Thymus (tissue), 14 donors: ENCODE measurements around the gene TBC1D25. TPM values are rescaled to one million over a fixed set of nuclear protein-coding genes. Genes with fewer than 3 reads are reported as not detected.

ENCODE experiments used
- DNase-seq, 9 donors: peaks; one replicate each; pipeline ENCODE4 v3.0.0-alpha.2; 2013; ENCODE audit warnings: low spot score in 9 of 9, low read depth in 6 of 9, missing footprints in 1 of 9
- H3K27ac ChIP-seq, 2 donors: one replicate each; pipeline ENCODE4 v1.5.1; 2013; ENCODE audit warnings: control low read depth in 1 of 2, low read depth in 1 of 2, low read length in 1 of 2, mild to moderate bottlenecking in 1 of 2, moderate library complexity in 1 of 2
- H3K27me3 ChIP-seq, 2 donors: one replicate each; pipeline ENCODE4 v1.5.1; 2013; ENCODE audit warnings: low read length in 1 of 2; ENCODE audit not compliant: control insufficient read depth in 2 of 2, insufficient read depth in 1 of 2
- H3K36me3 ChIP-seq, 2 donors: one replicate each; pipeline ENCODE4 v1.5.1; 2013; ENCODE audit warnings: low read length in 1 of 2, mild to moderate bottlenecking in 1 of 2, moderate library complexity in 1 of 2; ENCODE audit not compliant: control insufficient read depth in 2 of 2, insufficient read depth in 2 of 2
- H3K4me1 ChIP-seq, 2 donors: one replicate each; pipeline ENCODE4 v1.5.1; 2013; ENCODE audit warnings: low read length in 2 of 2; ENCODE audit not compliant: control insufficient read depth in 2 of 2, insufficient read depth in 2 of 2
- H3K4me3 ChIP-seq, 2 donors: one replicate each; pipeline ENCODE4 v1.5.1; 2013; ENCODE audit warnings: low read length in 2 of 2, control low read depth in 1 of 2, mild to moderate bottlenecking in 1 of 2
- H3K9me3 ChIP-seq, 2 donors: one replicate each; pipeline ENCODE4 v1.5.1; 2013; ENCODE audit warnings: low read length in 1 of 2, mild to moderate bottlenecking in 1 of 2; ENCODE audit not compliant: control insufficient read depth in 2 of 2, insufficient read depth in 1 of 2
- WGBS: extraction: QIAGEN DNeasy Blood & Tissue Kit; methylation state at CpG from one replicate; pipeline ENCODE4 v1.1.7; 2013; 5-methylcytosine and 5-hydroxymethylcytosine counted together
- long read RNA-seq, 10 donors: transcript quantifications; one replicate each; lab custom pipeline, GENCODE V29; 2026
- polyA plus RNA-seq: library from polyadenylated mRNA; stranded (reverse); fragments of 200-250 nt; gene quantifications from one replicate; pipeline ENCODE4 v1.2.3, GENCODE V29; 2013
- total RNA-seq: library from RNA; stranded (reverse); fragments of 120-200 nt; gene quantifications from one replicate; pipeline ENCODE4 v1.2.4, GENCODE V29; 2013
- donor health status: healthy.

Gene TBC1D25
- total RNA-seq (3.4 TPM), polyA plus RNA-seq (8.7 TPM)
- long read RNA-seq, donor 1 = 0 reads
- long read RNA-seq, donor 2, full-length matches to known transcripts = 7 of 19 reads
- long read RNA-seq, donor 2, partial matches to known transcripts = 12 of 19 reads
- long read RNA-seq, donor 2, other reads (novel, unspliced or antisense) = 0 of 19 reads
- long read RNA-seq, donor 3, full-length matches to known transcripts = 4 of 4 reads
- long read RNA-seq, donor 3, partial matches to known transcripts = 0 of 4 reads
- long read RNA-seq, donor 3, other reads (novel, unspliced or antisense) = 0 of 4 reads
- long read RNA-seq, donor 4, partial matches to known transcripts = 0 of 2 reads
- long read RNA-seq, donor 4, other reads (novel, unspliced or antisense) = 0 of 2 reads
- long read RNA-seq, donor 5, full-length matches to known transcripts = 7 of 7 reads
- long read RNA-seq, donor 5, partial matches to known transcripts = 0 of 7 reads
- long read RNA-seq, donor 5, other reads (novel, unspliced or antisense) = 0 of 7 reads
- long read RNA-seq, donor 6, full-length matches to known transcripts = 3 of 3 reads
- long read RNA-seq, donor 6, partial matches to known transcripts = 0 of 3 reads
- long read RNA-seq, donor 6, other reads (novel, unspliced or antisense) = 0 of 3 reads
- long read RNA-seq, donor 7, full-length matches to known transcripts = 1 of 1 reads
- long read RNA-seq, donor 7, partial matches to known transcripts = 0 of 1 reads
- long read RNA-seq, donor 7, other reads (novel, unspliced or antisense) = 0 of 1 reads
- long read RNA-seq, donor 8, full-length matches to known transcripts = 2 of 2 reads
- long read RNA-seq, donor 8, partial matches to known transcripts = 0 of 2 reads
- long read RNA-seq, donor 8, other reads (novel, unspliced or antisense) = 0 of 2 reads
- long read RNA-seq, donor 9, partial matches to known transcripts = 0 of 1 reads
- long read RNA-seq, donor 9, other reads (novel, unspliced or antisense) = 0 of 1 reads
- long read RNA-seq, donor 10, full-length matches to known transcripts = 2 of 2 reads
- long read RNA-seq, donor 10, partial matches to known transcripts = 0 of 2 reads
- long read RNA-seq, donor 10, other reads (novel, unspliced or antisense) = 0 of 2 reads

- Histone ChIP-seq H3K4me3 (peak within 1 kb of the TSS; percentile 61 to 73), H3K27me3 (no peaks in the 10 kb centered on the region), H3K27ac (peak within 1 kb of the TSS; percentile 86 to 92), H3K9me3 (peaks cover 0 to 5% of the 10 kb centered on the region in 2 donors), H3K36me3 (peaks cover 0 to 2% of the 10 kb centered on the region in 2 donors), H3K4me1 (peaks cover 6 to 16% of the 10 kb centered on the region in 2 donors)
- under 1% methylated on average over 59 of the region's 59 CpGs for WGBS
- DNase-seq = peak; percentile 86 to 98 (median 94)
These were observed at the start of gene TBC1D25 for GRCh38 chrX:48539345-48540027. TSS of gene TBC1D25 (plus strand) at chrX:48539714. CDS start at chrX:48539798, 84 bp downstream.

- Histone ChIP-seq H3K9me3 (no peaks in the 10 kb centered on the region), H3K27ac (no peak overlapping the region), H3K36me3 (peaks cover 0 to 6% of the 10 kb centered on the region in 2 donors), H3K4me1 (no peaks in the 10 kb centered on the region), H3K4me3 (no peak overlapping the region), H3K27me3 (no peaks in the 10 kb centered on the region)
- WGBS = 100% methylated on average over 2 of the region's 2 CpGs
- no peak for DNase-seq
These were observed 49.6 kb upstream of the TBC1D25 start for GRCh38 chrX:48489892-48490291.

- Histone ChIP-seq H3K4me1 (no peaks in the 10 kb centered on the region), H3K9me3 (no peaks in the 10 kb centered on the region), H3K27me3 (no peaks in the 10 kb centered on the region), H3K36me3 (peaks cover 0 to 6% of the 10 kb centered on the region in 2 donors), H3K4me3 (no peak overlapping the region), H3K27ac (no peak overlapping the region)
- WGBS = 96% methylated on average over 8 of the region's 8 CpGs
- no peak for DNase-seq
These were observed 48.9 kb upstream of the TBC1D25 start for GRCh38 chrX:48490661-48491060.

DNA sequence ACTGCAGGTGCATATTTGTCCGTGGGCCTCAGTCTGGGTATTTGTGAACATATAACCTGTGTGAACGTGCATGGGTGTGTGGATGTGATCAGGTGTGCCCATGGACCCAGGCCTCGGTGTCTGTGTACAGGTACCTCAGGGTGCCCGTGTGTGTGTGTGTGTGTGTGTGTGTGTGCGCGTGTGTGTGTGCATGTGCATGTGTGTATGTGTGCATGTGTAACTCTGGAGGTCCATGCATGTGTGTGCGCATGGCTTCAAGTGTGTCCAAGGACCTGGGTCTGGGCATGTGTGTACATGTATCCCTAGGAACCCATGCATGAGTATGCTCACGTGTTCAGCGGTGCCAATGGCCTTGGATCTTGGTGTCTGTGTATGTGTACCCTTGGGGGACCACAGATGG lies 47.7 kb upstream of the TBC1D25 start:
- Histone ChIP-seq H3K9me3 (no peaks in the 10 kb centered on the region), H3K4me1 (no peaks in the 10 kb centered on the region), H3K27ac (no peak overlapping the region), H3K36me3 (peaks cover 0 to 6% of the 10 kb centered on the region in 2 donors), H3K27me3 (no peaks in the 10 kb centered on the region), H3K4me3 (no peak overlapping the region)
- WGBS = 95% methylated on average over 9 of the region's 9 CpGs
- no peak for DNase-seq

- WGBS = 97% methylated on average over 7 of the region's 7 CpGs
- peaks cover 0 to 1% of the 10 kb centered on the region in 2 donors for H3K36me3 ChIP-seq
- H3K9me3 ChIP-seq = no peaks in the 10 kb centered on the region
- H3K4me3 ChIP-seq = no peak overlapping the region
- H3K27me3 ChIP-seq = no peaks in the 10 kb centered on the region
- H3K4me1 ChIP-seq = no peaks in the 10 kb centered on the region
- H3K27ac ChIP-seq = no peak overlapping the region
- no peak for DNase-seq
These were observed 47.1 kb upstream of the TBC1D25 start for GRCh38 chrX:48492293-48492910.

- Histone ChIP-seq H3K36me3 (no peaks in the 10 kb centered on the region), H3K9me3 (no peaks in the 10 kb centered on the region), H3K4me1 (no peaks in the 10 kb centered on the region), H3K4me3 (no peak overlapping the region), H3K27me3 (no peaks in the 10 kb centered on the region), H3K27ac (no peak overlapping the region)
- 72% methylated on average over 10 of the region's 10 CpGs for WGBS
- no peak for DNase-seq
These were observed 45.6 kb upstream of the TBC1D25 start for GRCh38 chrX:48493890-48494364.

- Histone ChIP-seq H3K9me3 (no peaks in the 10 kb centered on the region), H3K4me1 (no peaks in the 10 kb centered on the region), H3K27ac (no peak overlapping the region), H3K36me3 (no peaks in the 10 kb centered on the region), H3K27me3 (no peaks in the 10 kb centered on the region), H3K4me3 (no peak overlapping the region)
- WGBS = 95% methylated on average over 4 of the region's 4 CpGs
- no peak for DNase-seq
These were observed 42.9 kb upstream of the TBC1D25 start for GRCh38 chrX:48496660-48497059.

DNA sequence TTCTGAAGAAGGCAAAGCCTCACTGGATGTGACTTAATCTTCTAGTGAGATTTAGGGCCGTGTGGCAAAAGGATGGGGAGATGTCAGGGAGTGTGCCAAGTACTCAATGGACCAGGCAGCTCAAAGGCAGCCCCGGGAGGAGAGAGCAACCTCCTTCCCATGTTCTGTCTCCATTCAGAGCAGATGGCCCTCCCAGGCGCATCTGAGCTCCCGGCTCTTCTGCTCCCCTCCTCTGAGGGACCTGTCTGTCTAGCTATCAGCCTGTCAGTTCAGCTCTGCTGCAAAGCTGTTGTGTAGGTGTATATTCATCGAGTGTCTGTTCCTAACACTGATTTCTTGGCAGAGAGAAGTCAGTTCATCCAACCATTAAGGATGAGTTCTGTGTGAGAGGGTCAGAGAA lies 41.6 kb upstream of the TBC1D25 start:
- no peaks in the 10 kb centered on the region for H3K4me1 ChIP-seq
- no peaks in the 10 kb centered on the region for H3K9me3 ChIP-seq
- no peaks in the 10 kb centered on the region for H3K36me3 ChIP-seq
- DNase-seq = no peak
- WGBS = 93% methylated on average over 5 of the region's 5 CpGs
- no peak overlapping the region for H3K4me3 ChIP-seq
- H3K27me3 ChIP-seq = no peaks in the 10 kb centered on the region
- H3K27ac ChIP-seq = no peak overlapping the region
